ENCODE data around the gene ZNF302. TPM values are rescaled to one million over a fixed set of nuclear protein-coding genes. Genes with fewer than 3 reads are reported as not detected.
A peak's percentile ranks its signal among the peaks of the same experiment; 100 is the strongest.
"Not testable (repeated sequence)": the region's sequence is repeated elsewhere in the genome, so short reads cannot be mapped to it uniquely, and the experiment has no call there.

ZNF302 gene
- total RNA-seq, 4 donors from 2014 or later = 20.4 to 29.5 (median 21.6) TPM

DNA sequence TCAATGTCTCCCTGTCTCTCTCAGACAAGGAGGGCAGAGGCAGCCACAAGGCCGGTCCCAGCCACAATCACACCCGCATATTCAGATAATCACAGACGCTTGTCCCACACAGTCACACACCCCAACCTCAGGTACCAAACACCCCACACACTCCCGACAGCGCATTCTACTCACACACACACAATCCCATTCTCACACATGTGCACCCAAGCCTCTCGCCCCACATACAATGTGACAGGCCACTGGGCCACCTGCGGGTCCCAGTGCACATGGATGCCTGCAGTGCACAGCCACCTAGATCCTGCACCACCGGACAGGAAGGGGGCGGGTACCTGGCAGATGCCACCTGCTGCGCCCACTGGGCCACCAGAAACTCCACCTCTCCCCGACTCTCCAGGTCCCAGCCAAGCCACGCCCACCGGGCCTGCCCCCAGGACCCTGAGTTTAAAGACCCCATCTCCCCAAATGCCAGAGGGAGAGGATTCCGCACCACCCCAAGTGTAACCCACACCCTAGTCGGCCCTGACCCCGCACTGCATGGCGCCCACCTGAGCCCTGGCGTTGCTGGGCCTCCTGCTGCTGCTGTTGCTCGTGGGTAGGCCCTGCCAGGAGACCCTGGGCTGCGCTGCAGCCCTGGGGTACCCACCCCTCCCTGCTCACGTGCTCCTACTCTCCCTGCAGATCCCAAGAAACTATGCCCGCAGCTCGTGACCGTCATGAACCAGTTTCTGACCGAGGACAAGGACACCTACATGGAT is 11.1 kb upstream of the ZNF302 start:
- 98% methylated on average over 13 of the region's 25 CpGs for WGBS
- H3K9me3 ChIP-seq = no peaks in the 10 kb centered on the region
- TF ChIP-seq POLR2A (IDR thresholded peaks at IDR 0.05; ENCODE audit: low read depth) (no peak), EP300 (IDR thresholded peaks at IDR 0.05) (no peak), POLR2AphosphoS5 (IDR thresholded peaks at IDR 0.05) (no peak)
- TF ChIP-seq, protein P1, sequence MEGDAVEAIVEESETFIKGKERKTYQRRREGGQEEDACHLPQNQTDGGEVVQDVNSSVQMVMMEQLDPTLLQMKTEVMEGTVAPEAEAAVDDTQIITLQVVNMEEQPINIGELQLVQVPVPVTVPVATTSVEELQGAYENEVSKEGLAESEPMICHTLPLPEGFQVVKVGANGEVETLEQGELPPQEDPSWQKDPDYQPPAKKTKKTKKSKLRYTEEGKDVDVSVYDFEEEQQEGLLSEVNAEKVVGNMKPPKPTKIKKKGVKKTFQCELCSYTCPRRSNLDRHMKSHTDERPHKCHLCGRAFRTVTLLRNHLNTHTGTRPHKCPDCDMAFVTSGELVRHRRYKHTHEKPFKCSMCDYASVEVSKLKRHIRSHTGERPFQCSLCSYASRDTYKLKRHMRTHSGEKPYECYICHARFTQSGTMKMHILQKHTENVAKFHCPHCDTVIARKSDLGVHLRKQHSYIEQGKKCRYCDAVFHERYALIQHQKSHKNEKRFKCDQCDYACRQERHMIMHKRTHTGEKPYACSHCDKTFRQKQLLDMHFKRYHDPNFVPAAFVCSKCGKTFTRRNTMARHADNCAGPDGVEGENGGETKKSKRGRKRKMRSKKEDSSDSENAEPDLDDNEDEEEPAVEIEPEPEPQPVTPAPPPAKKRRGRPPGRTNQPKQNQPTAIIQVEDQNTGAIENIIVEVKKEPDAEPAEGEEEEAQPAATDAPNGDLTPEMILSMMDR (IDR thresholded peaks at IDR 0.05) = no peak
- peaks cover 0 to 8% (median 6%) of the 10 kb centered on the region in 4 donors for H3K4me1 ChIP-seq
- H3K27ac ChIP-seq (replicated peaks in 1 of 4) = no peak overlapping the region
- H3K4me3 ChIP-seq = no peak overlapping the region
- H3K27me3 ChIP-seq = no peaks in the 10 kb centered on the region
- intact Hi-C loops (cut with DNase I) = no loop called here
- DNase-seq (ENCODE audit: extremely low spot score) = no peak
- no peaks in the 10 kb centered on the region for H3K36me3 ChIP-seq

DNA sequence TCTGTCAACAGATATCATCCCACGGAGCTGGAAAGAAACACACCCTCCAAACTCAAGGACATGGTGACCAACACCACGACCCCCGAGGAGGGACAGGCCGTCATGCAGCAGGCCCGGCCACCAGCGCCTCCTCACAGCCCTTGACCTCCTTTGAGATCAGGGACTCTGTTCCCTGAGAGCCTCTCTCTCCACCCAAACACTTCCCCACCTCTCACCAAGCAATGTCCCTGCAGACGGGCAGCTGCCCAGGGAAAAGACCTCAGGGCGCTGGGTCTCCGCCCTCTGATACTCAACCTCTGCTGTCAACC is 10.6 kb upstream of the ZNF302 start:
- Histone ChIP-seq H3K4me3 (peak overlapping the region in 3 of 4 donors; percentile 29 to 51 (median 30)), H3K27me3 (no peaks in the 10 kb centered on the region), H3K36me3 (no peaks in the 10 kb centered on the region), H3K9me3 (no peaks in the 10 kb centered on the region), H3K27ac (replicated peaks in 1 of 4) (no peak overlapping the region), H3K4me1 (peaks cover 0 to 8% (median 6%) of the 10 kb centered on the region in 4 donors)
- intact Hi-C loops (cut with DNase I) = no loop called here
- TF ChIP-seq EP300 (IDR thresholded peaks at IDR 0.05) (no peak), POLR2A (IDR thresholded peaks at IDR 0.05; ENCODE audit: low read depth) (no peak), POLR2AphosphoS5 (IDR thresholded peaks at IDR 0.05) (no peak)
- TF ChIP-seq, protein P1 (IDR thresholded peaks at IDR 0.05) = no peak
- no peak for DNase-seq (ENCODE audit: extremely low spot score)
- WGBS = 90% methylated on average over 8 of the region's 9 CpGs

DNA sequence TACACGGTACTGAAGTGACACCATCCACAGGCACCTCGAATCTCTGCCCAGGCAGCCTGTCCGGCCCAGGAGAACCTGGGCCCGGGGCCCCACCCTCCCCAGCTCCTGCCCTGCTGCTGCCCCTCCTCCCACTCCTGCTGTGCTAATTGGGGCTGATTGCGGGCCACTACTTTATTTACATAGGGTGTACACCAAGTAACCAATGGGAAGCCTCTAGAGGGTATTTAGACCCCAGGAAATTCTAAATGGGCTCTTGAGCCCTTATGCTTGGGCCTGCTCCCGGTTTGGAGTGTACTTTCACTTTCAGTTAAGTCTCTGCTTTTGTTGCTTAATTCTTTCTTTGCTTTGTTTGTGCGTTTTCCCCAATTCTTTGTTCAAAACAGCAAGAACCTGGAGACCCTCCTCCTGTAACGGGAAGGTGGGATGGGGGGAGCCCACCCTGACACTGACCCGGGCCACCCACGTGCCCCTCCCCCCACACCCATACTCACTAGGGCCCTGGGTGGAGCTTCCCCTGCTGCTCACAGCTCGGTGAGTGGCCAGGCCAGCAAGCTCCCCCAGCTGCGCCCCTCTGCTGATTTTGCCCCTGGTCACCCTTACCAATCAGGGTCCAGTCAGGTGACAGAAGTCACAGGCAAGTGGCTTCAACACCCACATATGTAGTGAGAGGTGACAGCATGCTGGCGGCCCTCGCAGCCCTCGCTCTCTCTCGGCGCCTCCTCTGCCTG is 10.0 kb upstream of the ZNF302 start:
- Histone ChIP-seq H3K27me3 (no peaks in the 10 kb centered on the region), H3K4me1 (peaks cover 0 to 8% (median 6%) of the 10 kb centered on the region in 4 donors), H3K9me3 (no peaks in the 10 kb centered on the region), H3K4me3 (peak overlapping the region; percentile 27 to 51 (median 30)), H3K36me3 (no peaks in the 10 kb centered on the region), H3K27ac (replicated peaks in 1 of 4) (peak overlapping the region in 2 of 4 donors; percentile 15 to 40)
- DNase-seq (ENCODE audit: extremely low spot score) = no peak
- TF ChIP-seq POLR2A (IDR thresholded peaks at IDR 0.05; ENCODE audit: low read depth) (no peak), POLR2AphosphoS5 (IDR thresholded peaks at IDR 0.05) (no peak), EP300 (IDR thresholded peaks at IDR 0.05) (no peak)
- TF ChIP-seq, protein P1 (IDR thresholded peaks at IDR 0.05) = no peak
- WGBS = 81% methylated on average over 16 of the region's 17 CpGs
- intact Hi-C loops (cut with DNase I) = no loop called here

DNA sequence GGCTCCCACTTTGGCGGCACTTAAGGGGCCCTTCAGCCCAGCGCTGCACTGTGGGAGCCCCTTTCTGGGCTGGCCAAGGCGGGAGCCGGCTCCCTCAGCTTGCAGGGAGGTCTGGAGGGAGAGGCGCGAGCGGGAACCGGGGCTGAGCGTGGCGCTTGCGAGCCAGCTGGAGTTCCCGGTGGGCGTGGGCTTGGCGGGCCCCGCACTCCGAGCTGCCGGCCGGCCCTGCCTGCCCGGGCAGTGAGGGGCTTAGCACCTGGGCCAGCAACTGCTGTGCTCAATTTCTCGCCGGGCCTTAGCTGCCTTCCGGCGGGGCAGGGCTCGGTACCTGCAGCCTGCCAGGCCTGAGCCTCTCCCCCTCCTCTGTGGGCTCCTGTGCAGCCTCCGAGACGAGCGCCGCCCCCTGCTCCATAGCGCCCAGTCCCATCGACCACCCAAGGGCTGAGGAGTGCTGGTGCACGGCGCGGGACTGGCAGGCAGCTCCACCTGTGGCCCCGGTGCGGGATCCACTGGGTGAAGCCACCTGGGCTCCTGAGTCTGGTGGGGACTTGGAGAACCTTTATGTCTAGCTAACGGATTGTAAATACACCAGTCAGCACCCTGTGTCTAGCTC is 9.3 kb upstream of the ZNF302 start:
- DNase-seq (ENCODE audit: extremely low spot score); H3K27me3 ChIP-seq; H3K9me3 ChIP-seq; intact Hi-C loops (cut with DNase I); H3K4me1 ChIP-seq; H3K36me3 ChIP-seq: not testable (repeated sequence)
- H3K27ac ChIP-seq (replicated peaks in 1 of 4) = peak overlapping the region in 1 of 4 donors; percentile 40
- WGBS = 93% methylated on average over 23 of the region's 36 CpGs
- H3K4me3 ChIP-seq = peak overlapping the region in 2 of 4 donors; percentile 27 to 51

DNA sequence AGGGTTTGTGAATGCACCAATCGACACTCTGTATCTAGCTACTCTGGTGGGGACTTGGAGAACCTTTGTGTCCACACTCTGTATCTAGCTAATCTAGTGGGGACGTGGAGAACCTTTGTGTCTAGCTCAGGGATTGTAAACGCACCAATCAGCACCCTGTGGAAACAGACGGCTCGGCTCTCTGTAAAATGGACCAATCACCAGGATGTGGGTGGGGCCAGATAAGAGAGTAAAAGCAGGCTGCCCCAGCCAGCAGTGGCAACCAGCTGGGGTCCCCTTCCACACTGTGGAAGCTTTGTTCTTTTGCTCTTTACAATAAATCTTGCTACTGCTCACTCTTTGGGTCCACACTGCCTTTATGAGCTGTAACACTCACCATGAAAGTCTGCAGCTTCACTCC is 8.8 kb upstream of the ZNF302 start:
- H3K4me1 ChIP-seq; intact Hi-C loops (cut with DNase I): not testable (repeated sequence)
- WGBS = 81% methylated on average over 4 of the region's 5 CpGs

More for the DNA sequence above, 8.8 kb upstream of the ZNF302 start:
- not testable (repeated sequence) for DNase-seq (ENCODE audit: extremely low spot score); H3K4me3 ChIP-seq; H3K9me3 ChIP-seq; H3K27ac ChIP-seq (replicated peaks in 1 of 4); H3K27me3 ChIP-seq; H3K36me3 ChIP-seq

Measured in esophagus muscularis mucosa (tissue), 4 donors.